BJ (cell line): ENCODE data around the gene CLASP1. TPM values are rescaled to one million over a fixed set of nuclear protein-coding genes. Genes with fewer than 3 reads are reported as not detected.
A peak's percentile ranks its signal among the peaks of the same experiment; 100 is the strongest.

Experiments
- CTCF ChIA-PET: fragments of 350-600 bp; formaldehyde crosslinking; extraction: SDS; loops from one replicate; lab custom pipeline; 2021; ENCODE audit warnings: antibody characterized with exemption, inconsistent platforms; lab: Yijun Ruan, JAX
- POLR2A ChIA-PET: fragments of 300-600 bp; sonication (Branson Sonifier 250); formaldehyde crosslinking; extraction: SDS; loops from one replicate; lab custom pipeline; 2021; ENCODE audit warnings: antibody characterized with exemption; lab: Charles Lee
- DNase-seq: peaks from one replicate; pipeline ENCODE4 v3.0.0-alpha.2; 2011; ENCODE audit warnings: low read depth
- H3K27me3 ChIP-seq: 2 replicates; pipeline ENCODE4 v1.6.0; 2011; ENCODE audit warnings: low read length; ENCODE audit not compliant: control insufficient read depth, insufficient read depth
- H3K36me3 ChIP-seq: 2 replicates; pipeline ENCODE4 v1.5.1; 2011; ENCODE audit warnings: low read length; ENCODE audit not compliant: control insufficient read depth, insufficient read depth
- H3K4me3 ChIP-seq: 2 replicates; pipeline ENCODE4 v1.5.1; 2011; ENCODE audit warnings: low read depth, mild to moderate bottlenecking, control low read depth, low read length
- CTCF ChIP-seq: IDR thresholded peaks from 2 replicates; pipeline ENCODE4 v1.5.1; 2011; ENCODE audit warnings: low read depth, mild to moderate bottlenecking, control low read depth, inconsistent platforms, low read length, moderate library complexity; ENCODE audit not compliant: insufficient read depth
- polyA plus RNA-seq: library from polyadenylated mRNA; depleted of rRNA; stranded (reverse); fragments of >200 nt; gene quantifications from 2 replicates; pipeline ENCODE4 v1.2.3, GENCODE V29; 2011

The CLASP1 gene
- polyA plus RNA-seq, 1 experiment: 7.1 TPM

- Histone ChIP-seq H3K36me3 (peaks cover 9% of the 10 kb centered on the region), H3K27me3 (no peaks in the 10 kb centered on the region), H3K4me3 (no peak overlapping the region)
- ChIA-PET POLR2A (no interaction called here), CTCF (interaction anchor here (0.6 kb wide), 1 partner anchor 103 kb away, joined by 3 read pairs; no protein-coding TSS in a partner anchor)
- DNase-seq: no peak
- TF ChIP-seq CTCF: no peak
Measured at GRCh38 chr2:121513597-121514333, 135.5 kb downstream of the CLASP1 start.

- DNase-seq: no peak
- ChIA-PET POLR2A (interaction anchor here (0.6 kb wide), 1 partner anchor 120 kb away, joined by 4 read pairs; no protein-coding TSS in a partner anchor), CTCF (no interaction called here)
- no peak for TF ChIP-seq CTCF
- Histone ChIP-seq H3K4me3 (no peak overlapping the region), H3K27me3 (no peaks in the 10 kb centered on the region), H3K36me3 (peaks cover 7% of the 10 kb centered on the region)
Measured at GRCh38 chr2:121510857-121511256, 138.4 kb downstream of the CLASP1 start.

GRCh38 chr2:121506621-121507020, 142.6 kb downstream of the CLASP1 start:
- POLR2A ChIA-PET: no interaction called here
- CTCF ChIA-PET: no interaction called here
- Histone ChIP-seq H3K27me3 (no peaks in the 10 kb centered on the region), H3K36me3 (no peaks in the 10 kb centered on the region), H3K4me3 (no peak overlapping the region)
- no peak for DNase-seq
- no peak for TF ChIP-seq CTCF

- no peak for TF ChIP-seq CTCF
- CTCF ChIA-PET: interaction anchor here (0.7 to 0.8 kb wide), 2 partner anchors 22 to 94 kb away, joined by 3 read pairs; no protein-coding TSS in a partner anchor
- Histone ChIP-seq H3K27me3 (no peaks in the 10 kb centered on the region), H3K4me3 (no peak overlapping the region), H3K36me3 (no peaks in the 10 kb centered on the region)
- DNase-seq: no peak
- POLR2A ChIA-PET: no interaction called here
Measured at GRCh38 chr2:121505986-121506586, 143.2 kb downstream of the CLASP1 start.

GRCh38 chr2:121505005-121505404, 144.3 kb downstream of the CLASP1 start:
- DNase-seq: peak; percentile 60
- CTCF ChIA-PET: interaction anchor here (0.7 to 1.5 kb wide), 4 partner anchors 23 to 93 kb away, joined by 3 to 4 read pairs (median 3); no protein-coding TSS in a partner anchor
- TF ChIP-seq CTCF: no peak
- POLR2A ChIA-PET: no interaction called here
- Histone ChIP-seq H3K36me3 (no peaks in the 10 kb centered on the region), H3K27me3 (no peaks in the 10 kb centered on the region), H3K4me3 (no peak overlapping the region)
